ENCODE data around the gene UBE2L6.

DNA sequence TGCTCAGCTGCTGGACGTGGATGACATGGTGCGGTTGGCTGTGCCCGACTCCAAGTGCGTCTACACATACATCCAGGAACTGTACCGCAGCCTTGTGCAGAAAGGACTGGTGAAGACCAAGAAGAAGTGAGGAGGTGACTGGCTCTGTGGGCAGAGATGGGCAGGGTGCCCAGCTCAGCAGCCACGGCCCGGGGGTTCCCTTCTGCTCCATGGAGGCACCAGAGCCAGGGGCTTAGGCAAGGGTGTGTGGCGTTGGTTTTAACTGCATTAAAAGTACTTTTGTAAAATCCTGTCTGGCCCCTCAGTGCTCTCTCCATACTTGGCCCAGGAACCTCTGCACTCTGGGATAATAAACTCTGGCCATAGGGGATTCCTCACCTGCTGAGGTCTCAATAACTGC lies 17.5 kb downstream of the UBE2L6 start:
- TF ChIP-seq, protein P1, sequence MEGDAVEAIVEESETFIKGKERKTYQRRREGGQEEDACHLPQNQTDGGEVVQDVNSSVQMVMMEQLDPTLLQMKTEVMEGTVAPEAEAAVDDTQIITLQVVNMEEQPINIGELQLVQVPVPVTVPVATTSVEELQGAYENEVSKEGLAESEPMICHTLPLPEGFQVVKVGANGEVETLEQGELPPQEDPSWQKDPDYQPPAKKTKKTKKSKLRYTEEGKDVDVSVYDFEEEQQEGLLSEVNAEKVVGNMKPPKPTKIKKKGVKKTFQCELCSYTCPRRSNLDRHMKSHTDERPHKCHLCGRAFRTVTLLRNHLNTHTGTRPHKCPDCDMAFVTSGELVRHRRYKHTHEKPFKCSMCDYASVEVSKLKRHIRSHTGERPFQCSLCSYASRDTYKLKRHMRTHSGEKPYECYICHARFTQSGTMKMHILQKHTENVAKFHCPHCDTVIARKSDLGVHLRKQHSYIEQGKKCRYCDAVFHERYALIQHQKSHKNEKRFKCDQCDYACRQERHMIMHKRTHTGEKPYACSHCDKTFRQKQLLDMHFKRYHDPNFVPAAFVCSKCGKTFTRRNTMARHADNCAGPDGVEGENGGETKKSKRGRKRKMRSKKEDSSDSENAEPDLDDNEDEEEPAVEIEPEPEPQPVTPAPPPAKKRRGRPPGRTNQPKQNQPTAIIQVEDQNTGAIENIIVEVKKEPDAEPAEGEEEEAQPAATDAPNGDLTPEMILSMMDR (IDR thresholded peaks at IDR 0.05; ENCODE audit: insufficient read depth, low read length, poor library complexity, severe bottlenecking) = no peak
- no peak for TF ChIP-seq EZH2phosphoT487 (conservative IDR thresholded peaks at IDR 0.05; ENCODE audit: low read length)
